Raji (cell line): Measurements from ENCODE around the gene MSLN.

Experiments
- POLR2A ChIP-seq: IDR thresholded peaks from 2 replicates; pipeline ENCODE4 v1.6.1; 2011; ENCODE audit warnings: low read depth, low read length, control low read depth; ENCODE audit not compliant: insufficient read depth

MSLN gene

GRCh38 chr16:795580-796229 lies 35.2 kb downstream of the MSLN start:
- no peak for TF ChIP-seq POLR2A

GRCh38 chr16:796296-797119 lies 36.0 kb downstream of the MSLN start:
- no peak for TF ChIP-seq POLR2A

- TF ChIP-seq POLR2A, result no peak
Measured at GRCh38 chr16:797120-797420, 36.5 kb downstream of the MSLN start.

GRCh38 chr16:797686-798085 lies 37.2 kb downstream of the MSLN start:
- no peak for TF ChIP-seq POLR2A

- no peak for TF ChIP-seq POLR2A
Measured at GRCh38 chr16:798666-799065, 38.1 kb downstream of the MSLN start.

GRCh38 chr16:799111-799947 lies 38.8 kb downstream of the MSLN start:
- no peak for TF ChIP-seq POLR2A

- no peak for TF ChIP-seq POLR2A
Measured at GRCh38 chr16:799948-800833, 39.7 kb downstream of the MSLN start, which contains the start of gene GNG13. Gene GNG13 (minus strand): TSS chr16:800734. CDS start chr16:799077, 1,657 bp downstream.

- peak; percentile 24; the same call in 1 of the 2 replicates for TF ChIP-seq POLR2A
Measured at GRCh38 chr16:800834-801511, 40.4 kb downstream of the MSLN start.

GRCh38 chr16:801584-802363 lies 41.2 kb downstream of the MSLN start:
- TF ChIP-seq POLR2A, result 0 out of 2 replicates have a peak, but pooled peaks have one; percentile 9

- TF ChIP-seq POLR2A, result no peak
Measured at GRCh38 chr16:802461-802860, 41.9 kb downstream of the MSLN start.

- no peak for TF ChIP-seq POLR2A
Measured at GRCh38 chr16:802914-803753, 42.6 kb downstream of the MSLN start.

GRCh38 chr16:803754-804080 lies 43.2 kb downstream of the MSLN start:
- no peak for TF ChIP-seq POLR2A
